GM18520 (cell line): ENCODE results near the gene TBL1X.
A peak's percentile ranks its signal among the peaks of the same experiment; 100 is the strongest.

Experiments used
- ATAC-seq: cut with Tn5 transposase; IDR thresholded peaks from one replicate; pipeline ENCODE4 v1.9.1; 2021; ENCODE audit not compliant: unreplicated experiment

TBL1X gene

GRCh38 chrX:9658409-9658808, 193.6 kb downstream of the TBL1X start:
- no peak for ATAC-seq

GRCh38 chrX:9659571-9660195, 194.8 kb downstream of the TBL1X start:
- no peak for ATAC-seq

DNA sequence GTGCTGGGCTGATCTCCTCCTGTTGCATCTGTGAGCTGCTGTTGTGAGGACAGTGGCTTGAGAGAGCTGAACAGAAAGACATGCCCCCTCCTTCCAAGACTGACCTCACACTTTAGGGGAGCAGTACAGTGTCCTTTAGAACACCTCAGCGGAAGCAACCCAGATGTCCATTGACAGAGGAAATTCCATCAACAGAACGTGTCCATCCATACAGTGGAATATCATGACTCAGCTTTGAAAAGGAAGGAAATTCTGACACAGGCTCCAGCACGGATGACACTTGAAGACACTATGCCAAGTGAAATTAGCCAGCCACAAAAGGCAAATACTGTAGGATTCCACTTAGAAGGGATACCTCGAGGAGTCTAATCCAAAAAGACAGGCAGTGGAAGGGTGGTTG, 197.3 kb downstream of the TBL1X start:
- no peak for ATAC-seq

DNA sequence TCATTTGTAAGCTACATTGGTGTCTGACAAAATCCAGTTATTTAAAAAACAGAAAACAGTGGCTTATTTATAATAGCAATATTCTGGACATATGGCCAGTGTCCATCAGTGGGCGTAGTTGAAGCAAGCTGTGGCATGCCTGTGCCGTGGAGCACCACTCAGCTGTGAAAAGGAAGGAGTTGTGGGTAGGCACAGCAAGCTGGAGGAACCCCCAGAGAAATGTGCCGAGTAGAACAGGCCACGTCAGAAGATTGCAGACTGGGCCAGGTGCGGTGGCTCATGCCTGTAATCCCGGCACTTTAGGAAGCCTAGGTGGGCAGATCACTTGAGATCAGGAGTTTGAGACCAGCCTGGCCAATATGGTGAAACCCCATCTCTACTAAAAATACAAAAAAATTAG, 198.4 kb downstream of the TBL1X start:
- no peak for ATAC-seq

GRCh38 chrX:9664224-9664623, 199.4 kb downstream of the TBL1X start:
- ATAC-seq, result no peak

- no peak for ATAC-seq
Observed at GRCh38 chrX:9665113-9665512, 200.3 kb downstream of the TBL1X start.

GRCh38 chrX:9668537-9668936, 203.7 kb downstream of the TBL1X start:
- ATAC-seq, result no peak

DNA sequence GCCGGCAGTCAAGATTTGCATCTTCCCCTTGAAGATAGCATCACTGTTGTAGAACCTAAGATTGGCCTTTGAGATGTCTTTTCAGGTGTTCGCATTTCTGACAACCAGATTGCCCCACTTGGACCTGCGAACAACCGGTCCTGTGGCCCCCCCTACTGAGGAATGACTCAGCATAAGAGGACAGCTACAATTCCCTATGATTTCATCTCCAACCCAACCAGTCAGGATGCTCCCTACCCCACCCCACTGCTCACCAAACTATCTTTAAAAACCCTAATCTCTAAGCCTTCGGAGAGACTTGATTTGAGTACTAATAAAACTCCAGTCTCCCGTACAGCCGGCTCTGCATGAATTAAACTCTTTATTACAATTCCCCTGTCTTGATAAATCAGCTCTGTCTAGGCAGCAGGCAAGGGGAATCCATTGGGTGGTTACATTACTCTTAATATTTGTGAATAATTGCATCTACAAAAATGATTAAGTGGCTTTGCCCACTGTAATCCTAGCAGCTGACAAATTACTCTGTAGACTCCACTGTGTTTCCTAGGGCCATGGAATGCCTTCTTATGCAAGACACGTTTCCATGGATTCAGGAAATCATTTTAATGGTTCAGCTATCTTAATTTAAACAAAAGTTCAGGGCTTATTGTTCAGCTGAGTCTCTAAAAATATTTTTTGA, 205.4 kb downstream of the TBL1X start:
- no peak for ATAC-seq

DNA sequence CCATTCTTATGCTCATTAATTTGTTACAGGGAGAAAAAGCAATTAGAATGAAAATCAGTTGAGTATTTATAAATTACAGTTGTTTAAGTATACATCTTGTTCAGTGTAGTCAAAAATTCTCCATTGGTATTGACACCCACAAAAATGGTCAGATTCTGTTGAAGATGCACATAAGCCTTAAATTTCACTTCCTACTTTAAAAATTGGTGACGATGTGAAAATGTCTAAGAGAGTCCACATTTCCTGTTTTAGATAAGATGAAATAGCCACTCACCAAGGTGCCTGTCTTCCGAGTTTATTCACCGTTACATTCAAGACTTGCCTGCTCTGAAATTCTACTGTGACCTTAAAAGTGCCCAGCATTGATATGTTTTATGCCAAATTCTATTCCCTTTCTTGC, 207.1 kb downstream of the TBL1X start:
- peak; percentile 40 for ATAC-seq

GRCh38 chrX:9676306-9676705, 211.4 kb downstream of the TBL1X start:
- no peak for ATAC-seq

GRCh38 chrX:9676738-9677097, 211.9 kb downstream of the TBL1X start:
- ATAC-seq, result no peak

GRCh38 chrX:9677098-9677739, 212.4 kb downstream of the TBL1X start:
- peak; percentile 98 for ATAC-seq

- ATAC-seq, result no peak
Observed at GRCh38 chrX:9678215-9678965, 213.5 kb downstream of the TBL1X start.

- ATAC-seq, result no peak
Observed at GRCh38 chrX:9681011-9681410, 216.2 kb downstream of the TBL1X start.

GRCh38 chrX:9681422-9681821, 216.6 kb downstream of the TBL1X start:
- ATAC-seq, result no peak

- no peak for ATAC-seq
Observed at GRCh38 chrX:9682456-9682855, 217.6 kb downstream of the TBL1X start.

- no peak for ATAC-seq
Observed at GRCh38 chrX:9682861-9683260, 218.0 kb downstream of the TBL1X start.

GRCh38 chrX:9683350-9683749, 218.5 kb downstream of the TBL1X start:
- ATAC-seq, result no peak

- ATAC-seq, result no peak
Observed at GRCh38 chrX:9687899-9688298, 223.0 kb downstream of the TBL1X start.

DNA sequence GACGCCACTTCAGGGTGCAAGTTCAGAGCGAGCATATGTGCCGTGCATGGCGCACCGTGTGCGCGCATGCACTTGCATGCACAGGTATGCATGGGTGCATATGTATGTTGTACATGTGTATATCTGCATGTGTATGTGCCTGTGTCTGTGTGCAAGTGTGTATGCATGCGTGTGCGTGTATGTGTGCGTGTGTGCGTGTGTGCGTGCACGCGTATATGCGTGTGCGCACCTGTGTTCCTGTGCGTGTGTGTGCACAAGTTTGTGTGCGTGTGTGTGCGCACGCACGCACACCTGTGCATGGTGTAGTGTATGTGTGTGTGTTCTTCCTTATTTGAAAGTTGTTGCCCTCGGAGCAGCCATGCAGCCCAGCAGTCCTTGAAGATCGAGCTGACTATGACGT, 224.0 kb downstream of the TBL1X start:
- no peak for ATAC-seq

DNA sequence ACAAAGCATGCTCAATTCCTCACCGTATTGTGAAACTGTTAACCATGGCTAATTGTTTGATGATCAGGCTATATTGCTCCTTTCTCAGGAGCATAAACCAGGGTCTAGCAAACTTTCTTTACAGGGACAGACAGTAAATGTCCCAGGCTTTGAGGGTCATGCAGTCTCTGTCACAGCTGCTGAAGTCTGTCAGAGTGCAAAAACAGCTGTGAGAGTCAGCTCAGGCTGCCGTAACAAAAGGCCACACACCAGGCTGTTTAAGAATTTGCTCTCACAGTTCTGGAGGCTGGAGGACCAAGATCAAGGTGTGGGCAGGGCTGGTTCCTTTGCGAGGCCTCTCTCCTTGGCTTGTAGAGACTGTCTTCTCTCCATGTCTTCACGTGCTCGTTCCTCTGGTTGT, 225.2 kb downstream of the TBL1X start:
- no peak for ATAC-seq
